Mesodermal cell (in vitro differentiated cells): ENCODE data around the gene POR.
A peak's percentile ranks its signal among the peaks of the same experiment; 100 is the strongest.

Source experiments
- H3K27ac ChIP-seq: 2 replicates; pipeline ENCODE4 v1.7.0; 2013; ENCODE audit warnings: mild to moderate bottlenecking, low read depth, low read length, moderate library complexity; ENCODE audit not compliant: severe bottlenecking
- H3K36me3 ChIP-seq: 2 replicates; pipeline ENCODE4 v1.7.1; 2013; ENCODE audit warnings: mild to moderate bottlenecking, low read length, moderate library complexity; ENCODE audit not compliant: control insufficient read depth, insufficient read depth
- H3K4me1 ChIP-seq: one replicate; pipeline ENCODE4 v1.7.1; 2013; ENCODE audit warnings: mild to moderate bottlenecking, low read length; ENCODE audit not compliant: insufficient read depth, control insufficient read depth, poor library complexity, severe bottlenecking
- H3K4me3 ChIP-seq: 2 replicates; pipeline ENCODE4 v1.7.0; 2013; ENCODE audit warnings: low read length, control low read depth, mild to moderate bottlenecking; ENCODE audit not compliant: insufficient read depth, poor library complexity, severe bottlenecking; ENCODE audit errors: extremely low read depth
- H3K9me3 ChIP-seq: 2 replicates; pipeline ENCODE4 v1.7.1; 2013; ENCODE audit warnings: mild to moderate bottlenecking, low read length, moderate library complexity; ENCODE audit not compliant: control insufficient read depth
- WGBS, 2 experiments: methylation state at CpG; one replicate each; pipeline ENCODE4 v1.1.5; 2013; ENCODE audit warnings: missing lambda C conversion rate in 2 of 2; ENCODE audit not compliant: insufficient coverage in 2 of 2; 5-methylcytosine and 5-hydroxymethylcytosine counted together

Gene POR

DNA sequence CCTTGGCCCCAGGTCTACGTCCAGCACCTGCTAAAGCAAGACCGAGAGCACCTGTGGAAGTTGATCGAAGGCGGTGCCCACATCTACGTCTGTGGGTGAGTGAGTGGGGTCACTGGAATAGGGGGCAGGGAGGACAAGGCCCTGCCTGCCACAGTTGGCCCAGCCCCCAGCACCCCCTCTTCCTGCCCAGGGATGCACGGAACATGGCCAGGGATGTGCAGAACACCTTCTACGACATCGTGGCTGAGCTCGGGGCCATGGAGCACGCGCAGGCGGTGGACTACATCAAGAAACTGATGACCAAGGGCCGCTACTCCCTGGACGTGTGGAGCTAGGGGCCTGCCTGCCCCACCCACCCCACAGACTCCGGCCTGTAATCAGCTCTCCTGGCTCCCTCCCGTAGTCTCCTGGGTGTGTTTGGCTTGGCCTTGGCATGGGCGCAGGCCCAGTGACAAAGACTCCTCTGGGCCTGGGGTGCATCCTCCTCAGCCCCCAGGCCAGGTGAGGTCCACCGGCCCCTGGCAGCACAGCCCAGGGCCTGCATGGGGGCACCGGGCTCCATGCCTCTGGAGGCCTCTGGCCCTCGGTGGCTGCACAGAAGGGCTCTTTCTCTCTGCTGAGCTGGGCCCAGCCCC, 71.3 kb downstream of the POR start:
- Histone ChIP-seq H3K9me3 (no peaks in the 10 kb centered on the region), H3K4me1 (peaks cover 10% of the 10 kb centered on the region), H3K4me3 (no peak overlapping the region), H3K27ac (no peak overlapping the region), H3K36me3 (peaks cover 67% of the 10 kb centered on the region)
- WGBS, 2 experiments, result 92 to 95% methylated on average over 14 to 16 of the region's 20 CpGs

DNA sequence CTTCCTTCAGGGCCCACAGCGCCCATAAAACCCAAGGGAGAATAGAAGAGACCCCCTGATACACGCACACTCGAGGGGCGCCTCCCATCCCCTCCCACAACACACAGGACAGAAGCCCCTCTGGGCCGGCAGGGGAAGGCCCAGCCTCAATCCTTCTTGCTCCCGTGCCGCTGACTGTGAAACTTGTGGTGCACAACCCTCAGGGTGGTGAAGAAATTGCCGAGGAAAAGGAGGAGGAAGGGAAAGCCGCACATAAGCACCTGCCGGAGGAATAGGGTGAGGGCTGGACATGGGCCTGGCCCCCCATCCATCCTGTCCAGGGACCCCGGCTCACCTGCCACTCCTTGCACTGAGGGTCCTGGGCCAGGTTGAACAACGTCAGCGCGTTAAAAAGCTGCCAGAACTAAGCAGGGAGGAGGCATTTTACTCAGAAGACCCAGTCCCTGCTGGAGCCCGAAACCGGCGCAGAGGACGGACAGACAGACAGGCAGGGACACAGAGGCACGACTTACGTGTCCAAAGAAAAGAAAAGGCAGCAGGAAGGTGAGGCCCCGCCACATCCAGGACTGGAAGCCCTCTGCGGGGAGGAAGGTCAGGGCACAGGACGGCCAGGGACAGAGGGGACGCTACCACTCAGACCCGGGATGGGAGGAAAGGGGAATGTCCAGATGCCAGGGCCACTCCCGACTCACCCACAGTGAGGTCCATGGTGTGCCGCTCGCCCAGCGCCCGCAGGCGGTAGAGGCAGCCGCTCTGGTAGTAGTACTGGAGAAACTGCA, 72.3 kb downstream of the POR start:
- Histone ChIP-seq H3K36me3 (peaks cover 62% of the 10 kb centered on the region), H3K27ac (no peak overlapping the region), H3K4me3 (no peak overlapping the region), H3K4me1 (peaks cover 10% of the 10 kb centered on the region), H3K9me3 (no peaks in the 10 kb centered on the region)
- 96% methylated on average over 26 to 28 of the region's 32 CpGs for WGBS, 2 experiments

DNA sequence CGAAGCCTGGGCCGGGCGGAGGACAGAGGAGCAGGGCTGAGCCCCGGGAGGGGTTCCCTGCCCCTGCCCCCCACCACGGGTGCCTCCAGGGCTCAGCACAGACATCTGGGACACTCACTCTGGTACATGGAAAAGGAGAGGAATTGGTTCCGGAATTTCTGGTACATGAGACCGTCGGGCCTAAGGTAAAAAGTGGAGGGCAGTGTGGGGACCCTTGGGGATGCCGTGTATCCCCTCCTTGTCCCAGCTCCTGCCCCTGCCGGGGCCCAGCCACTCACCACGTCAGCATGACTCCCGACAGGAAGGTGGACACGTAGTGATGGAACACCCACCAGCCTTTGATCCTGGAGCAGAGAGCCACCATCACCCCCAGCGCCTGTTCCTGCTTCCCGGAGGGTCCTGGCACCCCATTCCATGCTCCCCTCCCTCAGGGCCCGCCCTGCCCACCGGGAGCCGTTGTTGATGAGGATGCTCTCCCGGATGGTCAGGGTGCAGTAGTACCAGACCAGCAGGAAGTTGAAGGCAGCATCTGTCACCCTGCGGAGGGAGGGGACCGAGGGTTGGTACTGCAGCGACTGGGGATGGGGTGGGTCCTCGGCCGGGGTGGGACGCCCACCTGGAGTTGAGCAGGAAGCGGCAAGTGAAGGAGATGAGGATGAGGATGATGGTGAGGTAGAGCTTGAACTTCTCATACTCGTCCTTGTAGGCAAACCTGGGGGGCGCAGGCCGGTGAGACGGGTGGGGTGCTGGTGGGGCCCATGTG, 73.0 kb downstream of the POR start:
- Histone ChIP-seq H3K4me3 (no peak overlapping the region), H3K9me3 (no peaks in the 10 kb centered on the region), H3K36me3 (peaks cover 54% of the 10 kb centered on the region), H3K27ac (no peak overlapping the region), H3K4me1 (peaks cover 10% of the 10 kb centered on the region)
- 94 to 95% methylated on average over 9 to 21 of the region's 30 CpGs for WGBS, 2 experiments

DNA sequence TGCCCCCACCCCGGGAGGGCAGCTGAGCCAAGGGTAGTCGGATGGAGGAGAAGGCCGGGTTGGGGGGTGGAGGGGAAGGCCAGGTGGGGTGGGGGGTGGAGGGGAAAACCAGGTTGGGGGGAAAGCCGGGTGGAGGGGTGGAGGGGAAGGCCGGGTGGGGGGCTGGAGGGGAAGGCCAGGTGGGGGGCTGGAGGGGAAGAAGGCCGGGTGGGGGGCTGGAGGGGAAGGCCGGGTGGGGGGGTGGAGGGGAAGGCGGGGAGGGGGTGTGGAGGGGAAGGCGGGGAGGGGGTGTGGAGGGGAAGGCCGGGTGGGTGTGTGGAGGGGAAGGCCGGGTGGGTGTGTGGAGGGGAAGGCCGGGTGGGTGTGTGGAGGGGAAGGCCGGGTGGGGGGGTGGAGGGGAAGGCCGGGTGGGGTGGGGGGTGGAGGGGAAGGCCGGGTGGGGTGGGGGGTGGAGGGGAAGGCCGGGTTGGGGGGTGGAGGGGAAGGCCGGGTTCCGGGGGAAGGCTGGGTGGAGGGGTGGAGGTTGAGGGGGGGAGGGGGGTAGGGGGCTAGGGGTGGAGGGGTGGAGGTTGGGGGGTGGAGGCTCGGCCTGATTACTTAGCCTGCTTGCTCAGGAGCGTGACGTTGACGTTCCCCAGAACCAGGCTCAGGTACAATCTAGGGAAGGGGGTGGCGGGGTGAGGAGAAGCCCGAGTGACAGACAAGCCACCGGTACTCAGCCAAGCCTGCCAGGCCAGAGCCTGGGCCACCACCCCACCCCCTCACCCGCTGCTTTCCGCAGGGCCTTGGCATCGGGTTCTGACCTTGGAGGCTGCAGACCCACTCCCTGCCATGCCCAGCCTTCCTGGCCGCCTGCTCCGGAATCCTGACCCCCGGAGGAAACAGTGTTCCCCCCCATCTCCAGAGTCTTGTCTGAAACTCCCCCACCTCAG, 73.9 kb downstream of the POR start:
- Histone ChIP-seq H3K4me1 (peaks cover 15% of the 10 kb centered on the region), H3K4me3 (no peak overlapping the region), H3K36me3 (peaks cover 48% of the 10 kb centered on the region), H3K9me3 (no peaks in the 10 kb centered on the region), H3K27ac (no peak overlapping the region)
- 67 to 74% methylated on average over 11 to 12 of the region's 31 CpGs for WGBS, 2 experiments

DNA sequence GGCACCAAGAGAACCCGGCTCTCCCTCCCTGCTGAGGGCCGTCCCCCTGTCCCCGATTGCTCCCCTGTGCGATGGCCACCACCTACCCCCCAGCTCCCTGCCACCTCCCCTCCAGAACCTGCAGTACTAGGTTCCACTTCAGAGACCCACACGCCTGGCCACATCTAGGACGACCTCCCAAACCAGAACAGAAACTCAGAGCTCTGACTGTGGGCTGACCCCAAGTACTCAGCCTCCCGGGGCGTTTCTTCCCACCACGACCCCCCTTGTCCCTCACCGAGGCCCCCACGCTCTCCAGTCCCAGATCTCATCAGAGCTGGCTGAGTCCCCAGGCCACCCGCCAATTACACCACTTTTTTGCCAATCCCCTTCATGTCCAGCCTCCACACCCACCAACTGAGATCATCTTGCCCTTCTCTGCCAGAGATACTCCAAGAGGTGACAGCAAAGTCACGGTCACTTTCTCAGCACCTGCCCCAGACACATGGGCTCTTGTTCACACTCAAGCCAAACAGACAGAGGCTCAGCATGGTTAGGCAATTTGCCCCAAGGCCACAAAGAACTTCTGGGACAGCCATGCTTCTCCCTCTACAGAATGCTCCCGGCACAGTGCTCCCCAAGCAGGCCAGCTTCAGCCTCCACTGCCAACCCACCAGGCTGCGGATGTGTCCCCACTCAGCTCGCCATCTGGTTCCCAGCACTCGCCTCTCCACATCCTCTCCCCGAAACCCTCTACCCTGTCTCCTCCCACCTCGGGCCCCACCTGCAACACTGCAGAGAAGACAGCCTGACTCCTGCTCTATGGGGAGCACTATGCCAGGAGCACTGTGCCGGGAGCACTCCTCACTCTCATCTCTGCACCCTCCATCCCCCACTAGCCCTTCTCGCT, 74.8 kb downstream of the POR start:
- 77 to 84% methylated on average over 9 to 21 of the region's 21 CpGs for WGBS, 2 experiments
- Histone ChIP-seq H3K36me3 (peaks cover 39% of the 10 kb centered on the region), H3K27ac (no peak overlapping the region), H3K9me3 (no peaks in the 10 kb centered on the region), H3K4me1 (peaks cover 15% of the 10 kb centered on the region), H3K4me3 (no peak overlapping the region)

DNA sequence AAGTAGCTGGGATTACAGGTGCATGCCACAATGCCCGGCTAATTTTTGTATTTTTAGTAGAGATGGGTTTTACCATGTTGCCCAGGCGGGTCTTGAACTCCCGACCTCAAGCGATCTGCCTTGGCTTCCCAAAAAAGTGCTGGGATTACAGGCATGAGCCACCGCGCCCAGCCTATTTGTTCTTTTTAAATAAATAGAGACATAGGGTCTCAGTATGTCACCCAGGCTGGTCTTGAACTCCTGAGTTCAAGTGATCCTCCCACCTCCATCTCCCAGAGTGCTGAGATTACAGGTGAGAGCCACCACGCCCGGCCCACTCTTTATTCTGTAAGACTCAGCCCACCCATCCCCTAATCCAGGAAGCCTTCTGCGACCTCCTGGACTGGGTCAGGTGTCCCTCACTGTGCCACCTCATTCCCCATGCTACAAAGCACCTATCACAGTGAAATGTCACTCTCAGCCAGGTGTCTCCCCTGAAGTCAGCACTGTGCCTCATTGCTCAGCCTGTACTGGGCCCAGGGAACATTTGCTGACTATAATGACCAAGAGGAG, 76.7 kb downstream of the POR start:
- H3K4me1 ChIP-seq, result peaks cover 21% of the 10 kb centered on the region
- H3K4me3 ChIP-seq, result no peak overlapping the region
- peaks cover 35% of the 10 kb centered on the region for H3K36me3 ChIP-seq
- no peak overlapping the region for H3K27ac ChIP-seq
- H3K9me3 ChIP-seq, result no peaks in the 10 kb centered on the region
- WGBS, 2 experiments, result 85% methylated on average over 4 to 7 of the region's 9 CpGs

DNA sequence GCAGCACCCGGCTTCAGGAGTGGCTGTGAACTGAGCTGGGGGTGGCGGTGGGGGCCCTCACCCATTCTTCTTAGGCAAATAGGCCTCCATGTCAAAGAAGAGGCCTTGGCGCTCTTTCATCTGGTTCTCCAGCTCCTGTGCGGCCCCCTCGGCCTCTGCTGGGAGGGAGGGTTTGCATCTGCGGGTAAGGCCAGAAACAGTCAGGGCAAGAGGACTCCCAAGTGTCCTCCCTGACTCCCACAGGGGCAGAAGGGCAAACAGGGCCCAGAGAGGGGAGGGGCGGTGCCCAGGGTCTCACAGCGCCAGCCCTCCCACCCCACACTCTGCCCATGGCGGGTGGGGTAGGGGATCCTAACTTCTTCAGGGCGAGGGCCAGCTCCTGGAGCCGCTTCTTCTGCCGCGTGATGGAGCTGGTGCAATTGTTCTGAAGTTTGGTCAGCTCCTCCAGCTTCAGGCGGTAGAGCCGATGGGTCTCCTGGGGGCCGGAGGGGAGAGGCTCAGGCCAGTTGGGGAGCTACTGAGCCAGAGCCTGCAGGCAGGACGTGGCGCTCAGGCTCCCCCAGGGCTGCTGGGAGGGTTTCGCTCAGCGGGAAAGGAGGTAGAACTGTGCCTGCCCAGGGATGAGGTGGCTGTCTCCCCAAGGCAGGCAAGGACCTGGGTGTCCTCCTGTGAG, 77.3 kb downstream of the POR start:
- Histone ChIP-seq H3K4me3 (no peak overlapping the region), H3K9me3 (no peaks in the 10 kb centered on the region), H3K36me3 (peaks cover 32% of the 10 kb centered on the region), H3K4me1 (peaks cover 21% of the 10 kb centered on the region), H3K27ac (no peak overlapping the region)
- WGBS, 2 experiments, result 94 to 95% methylated on average over 14 to 16 of the region's 20 CpGs

DNA sequence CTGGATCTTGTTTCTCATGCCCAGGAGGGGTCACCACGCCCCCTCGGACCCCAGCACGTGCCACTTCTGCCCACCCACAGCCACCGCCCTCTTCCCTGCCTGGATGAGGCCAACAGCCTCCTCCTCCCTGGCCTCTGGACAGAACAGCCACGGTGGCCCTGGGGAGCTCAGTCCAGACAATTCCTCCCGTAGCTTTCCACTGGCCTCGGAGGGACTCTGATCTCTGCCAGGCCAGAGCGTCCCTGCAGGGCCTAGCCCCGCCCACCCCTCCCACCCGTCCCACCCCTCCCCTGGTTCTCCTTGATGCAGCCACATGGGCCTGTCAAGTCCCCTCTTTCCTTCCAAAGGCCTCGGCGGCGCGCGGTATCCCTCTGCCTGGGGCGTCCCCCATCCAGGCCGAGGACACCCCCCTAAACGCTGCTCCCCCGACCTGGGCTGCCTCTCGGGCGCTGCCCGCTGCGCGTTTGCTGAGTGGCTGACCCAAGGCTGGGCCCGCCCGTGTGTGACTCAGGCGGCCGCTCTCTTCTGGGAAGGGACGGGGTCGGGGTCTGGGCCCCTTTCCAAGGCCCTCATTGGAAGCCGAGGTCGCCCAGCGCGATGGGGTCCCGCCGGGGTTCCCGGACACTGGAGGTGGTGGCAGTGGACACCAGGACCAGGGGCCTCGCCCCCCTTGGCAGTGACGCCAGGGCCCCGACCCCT, 78.9 kb downstream of the POR start:
- Histone ChIP-seq H3K36me3 (peaks cover 31% of the 10 kb centered on the region), H3K4me1 (peaks cover 21% of the 10 kb centered on the region), H3K27ac (peak overlapping the region; percentile 74), H3K4me3 (peak overlapping the region; percentile 68), H3K9me3 (no peaks in the 10 kb centered on the region)
- WGBS, 2 experiments, result 2 to 3% methylated on average over 33 to 38 of the region's 40 CpGs
